Spleen (tissue), 11 donors: ENCODE results near the gene ERVFRD-1. TPM values are rescaled to one million over a fixed set of nuclear protein-coding genes. Genes with fewer than 3 reads are reported as not detected.

Experiments
- DNase-seq: peaks from one replicate; pipeline ENCODE4 v3.0.0-alpha.2; 2020
- H3K27ac ChIP-seq, 8 donors: fragments of 200-600 bp; sonication (generic) in 7 of 8; 1 replicate in 4 of 8; 2 replicates in 4 of 8; pipeline versions ENCODE4 v1.5.0 to v1.8.0; 2016 to 2021; ENCODE audit warnings: inconsistent platforms in 4 of 8, mild to moderate bottlenecking in 4 of 8, moderate library complexity in 1 of 8
- H3K27me3 ChIP-seq, 7 donors: fragments of 200-600 bp; sonication (generic) in 6 of 7; replicated peaks in 1 of 7; 1 replicate in 4 of 7; 2 replicates in 3 of 7; pipeline versions ENCODE4 v1.5.0 to v1.8.0; 2016 to 2021; ENCODE audit warnings: inconsistent platforms in 3 of 7, mild to moderate bottlenecking in 1 of 7
- H3K36me3 ChIP-seq, 6 donors: fragments of 200-600 bp; sonication (generic) in 5 of 6; 1 replicate in 4 of 6; 2 replicates in 2 of 6; pipeline versions ENCODE4 v1.5.0 to v1.8.0; 2016 to 2021; ENCODE audit warnings: inconsistent platforms in 2 of 6
- H3K4me1 ChIP-seq, 6 donors: fragments of 200-600 bp; sonication (generic) in 5 of 6; 1 replicate in 3 of 6; 2 replicates in 3 of 6; pipeline versions ENCODE4 v1.5.0 to v1.8.0; 2016 to 2021; ENCODE audit warnings: inconsistent platforms in 3 of 6
- H3K4me3 ChIP-seq, 8 donors: fragments of 200-600 bp; sonication (generic) in 7 of 8; 1 replicate in 4 of 8; 2 replicates in 4 of 8; pipeline versions ENCODE4 v1.5.0 to v1.8.0; 2016 to 2021; ENCODE audit warnings: inconsistent platforms in 4 of 8, mild to moderate bottlenecking in 4 of 8, moderate library complexity in 2 of 8
- H3K9me3 ChIP-seq, 8 donors: fragments of 200-600 bp; sonication (generic) in 7 of 8; 1 replicate in 4 of 8; 2 replicates in 4 of 8; pipeline versions ENCODE4 v1.5.0 to v1.8.0; 2016 to 2021; ENCODE audit warnings: inconsistent platforms in 4 of 8
- POLR2A ChIP-seq, 3 donors: fragments of 450-650 bp; IDR thresholded peaks; one replicate each; pipeline ENCODE4 v1.5.1; 2017; ENCODE audit warnings: antibody characterized with exemption in 3 of 3, mild to moderate bottlenecking in 1 of 3
- POLR2AphosphoS5 ChIP-seq, 3 donors: sonication (generic); formaldehyde crosslinking; IDR thresholded peaks; one replicate each; pipeline ENCODE4 v1.5.1; 2017; ENCODE audit warnings: antibody characterized with exemption in 3 of 3
- WGBS, 5 donors: extraction: QIAGEN DNeasy Blood & Tissue Kit in 3 of 5; methylation state at CpG; one replicate each; pipeline versions ENCODE4 v1.1.5 to v1.1.7; 2013 to 2018; 5-methylcytosine and 5-hydroxymethylcytosine counted together
- intact Hi-C: fragments of 100-400 bp; cut with DNase I; formaldehyde crosslinking; loops from one replicate; pipeline ENCODE4 v1.15.0; 2023; ENCODE audit warnings: low total_unique reads
- polyA plus RNA-seq, 3 donors: library from polyadenylated mRNA; stranded (reverse); fragments of 200-250 nt; gene quantifications; one replicate each; pipeline ENCODE4 v1.2.1, GENCODE V29; 2013
- total RNA-seq, 7 donors: library from RNA; depleted of rRNA in 3 of 7; stranded (reverse); fragments of >200 nt in 3 of 7; fragmentation: NEBNext Ultra II Directional in 4 of 7; extraction: Animal tissue kit (Norgen Biotek cat#: 25700) in 4 of 7; gene quantifications; one replicate each; pipeline versions ENCODE4 v1.1.0 to v1.2.1, GENCODE V29; 2016 to 2021
- TF ChIP-seq, protein P1 (sequence below), 11 experiments: fragments of 200-600 bp in 7 of 11; fragments of 450-650 bp in 4 of 11; sonication (generic) in 4 of 11; IDR thresholded peaks in 8 of 11; conservative IDR thresholded peaks in 3 of 11; 1 replicate in 7 of 11; 2 replicates in 4 of 11; pipeline versions ENCODE4 v1.4.0 to v1.8.0; 2016 to 2021; ENCODE audit warnings: antibody characterized with exemption in 11 of 11, inconsistent platforms in 4 of 11, mild to moderate bottlenecking in 1 of 11
- donor health status: healthy with polysubstance abuse.
- donor health status: DM: no; HTN: no; CAD: no; lungs with moderate emphysema.
- donor health status: DM: no; HTN: no; CAD: no.
- donor health status: Bipolar disorder and iron deficiency.
- donor health status: healthy.
- donor health status: DM: no; HTN: no; CAD: no.
- donor health status: DM: yes; HTN: yes; CAD: no.

ERVFRD-1 gene
- total and polyA plus RNA-seq, 10 donors: 0.17 to 0.28 TPM; not detected in 8

DNA sequence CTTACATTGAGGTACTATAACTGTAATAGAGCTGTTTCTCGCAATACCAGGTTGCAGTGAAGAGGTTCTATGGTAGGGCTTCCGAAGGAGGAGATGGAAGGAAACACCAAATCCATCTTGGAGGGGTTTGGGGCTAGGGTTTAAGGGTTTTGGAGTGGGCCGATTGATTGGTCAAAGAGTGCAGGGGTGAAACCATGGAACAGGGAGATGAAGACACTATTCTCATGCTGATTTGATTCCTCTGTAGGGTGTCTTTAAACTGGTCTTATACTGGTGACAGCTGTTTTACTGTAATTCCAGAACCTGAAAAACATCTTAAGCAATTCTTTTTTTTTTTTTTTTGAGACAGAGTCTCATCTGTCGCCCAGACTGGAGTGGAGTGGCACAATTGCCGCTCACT, 10.1 kb downstream of the ERVFRD-1 start:
- H3K4me3 ChIP-seq: no peak overlapping the region
- peaks cover 0 to 6% (median 0%) of the 10 kb centered on the region in 6 donors for H3K4me1 ChIP-seq
- no peaks in the 10 kb centered on the region for H3K27me3 ChIP-seq
- no peaks in the 10 kb centered on the region for H3K9me3 ChIP-seq
- TF ChIP-seq, protein P1, sequence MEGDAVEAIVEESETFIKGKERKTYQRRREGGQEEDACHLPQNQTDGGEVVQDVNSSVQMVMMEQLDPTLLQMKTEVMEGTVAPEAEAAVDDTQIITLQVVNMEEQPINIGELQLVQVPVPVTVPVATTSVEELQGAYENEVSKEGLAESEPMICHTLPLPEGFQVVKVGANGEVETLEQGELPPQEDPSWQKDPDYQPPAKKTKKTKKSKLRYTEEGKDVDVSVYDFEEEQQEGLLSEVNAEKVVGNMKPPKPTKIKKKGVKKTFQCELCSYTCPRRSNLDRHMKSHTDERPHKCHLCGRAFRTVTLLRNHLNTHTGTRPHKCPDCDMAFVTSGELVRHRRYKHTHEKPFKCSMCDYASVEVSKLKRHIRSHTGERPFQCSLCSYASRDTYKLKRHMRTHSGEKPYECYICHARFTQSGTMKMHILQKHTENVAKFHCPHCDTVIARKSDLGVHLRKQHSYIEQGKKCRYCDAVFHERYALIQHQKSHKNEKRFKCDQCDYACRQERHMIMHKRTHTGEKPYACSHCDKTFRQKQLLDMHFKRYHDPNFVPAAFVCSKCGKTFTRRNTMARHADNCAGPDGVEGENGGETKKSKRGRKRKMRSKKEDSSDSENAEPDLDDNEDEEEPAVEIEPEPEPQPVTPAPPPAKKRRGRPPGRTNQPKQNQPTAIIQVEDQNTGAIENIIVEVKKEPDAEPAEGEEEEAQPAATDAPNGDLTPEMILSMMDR (IDR thresholded peaks at IDR 0.05 in 8 of 11, conservative IDR thresholded peaks at IDR 0.05 in 3 of 11): no peak
- TF ChIP-seq POLR2A (IDR thresholded peaks at IDR 0.05): no peak
- no peak for TF ChIP-seq POLR2AphosphoS5 (IDR thresholded peaks at IDR 0.05)
- no peak overlapping the region for H3K27ac ChIP-seq
- peaks cover 0 to 13% (median 0%) of the 10 kb centered on the region in 6 donors for H3K36me3 ChIP-seq
- WGBS, 5 donors: 83 to 99% (median 90%) methylated on average over 5 of the region's 5 CpGs
- DNase-seq: no peak
- intact Hi-C loops: no loop called here

DNA sequence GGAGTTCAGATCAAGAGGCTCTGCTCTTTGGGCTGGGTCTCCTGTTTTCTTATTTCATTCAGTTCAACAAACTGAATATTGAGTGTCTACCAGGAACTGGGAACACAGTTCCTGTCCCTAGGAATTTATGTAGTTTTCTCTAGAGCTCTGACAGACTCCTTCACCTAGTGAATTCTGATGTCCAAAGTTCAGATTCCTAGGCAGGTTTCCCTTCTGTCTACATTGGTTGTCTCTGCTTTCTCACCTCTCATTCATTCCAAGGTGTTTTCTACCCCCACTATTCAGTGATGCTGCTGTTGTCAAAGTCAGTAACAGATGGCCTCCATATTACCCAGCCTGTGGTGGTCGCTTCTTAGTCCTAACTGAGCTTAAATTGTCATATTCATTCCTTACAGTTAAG, 13.5 kb downstream of the ERVFRD-1 start:
- intact Hi-C loops: no loop called here
- H3K27ac ChIP-seq: no peak overlapping the region
- H3K4me3 ChIP-seq: no peak overlapping the region
- DNase-seq: no peak
- TF ChIP-seq, protein P1 (IDR thresholded peaks at IDR 0.05 in 8 of 11, conservative IDR thresholded peaks at IDR 0.05 in 3 of 11): no peak
- TF ChIP-seq POLR2A (IDR thresholded peaks at IDR 0.05): no peak
- no peak for TF ChIP-seq POLR2AphosphoS5 (IDR thresholded peaks at IDR 0.05)
- H3K9me3 ChIP-seq: no peaks in the 10 kb centered on the region
- H3K27me3 ChIP-seq: no peaks in the 10 kb centered on the region
- peaks cover 8 to 30% (median 23%) of the 10 kb centered on the region in 6 donors for H3K4me1 ChIP-seq
- 96 to 100% (median 97%) methylated on average over 1 of the region's 1 CpG for WGBS, 5 donors
- H3K36me3 ChIP-seq: peaks cover 0 to 13% (median 0%) of the 10 kb centered on the region in 6 donors

DNA sequence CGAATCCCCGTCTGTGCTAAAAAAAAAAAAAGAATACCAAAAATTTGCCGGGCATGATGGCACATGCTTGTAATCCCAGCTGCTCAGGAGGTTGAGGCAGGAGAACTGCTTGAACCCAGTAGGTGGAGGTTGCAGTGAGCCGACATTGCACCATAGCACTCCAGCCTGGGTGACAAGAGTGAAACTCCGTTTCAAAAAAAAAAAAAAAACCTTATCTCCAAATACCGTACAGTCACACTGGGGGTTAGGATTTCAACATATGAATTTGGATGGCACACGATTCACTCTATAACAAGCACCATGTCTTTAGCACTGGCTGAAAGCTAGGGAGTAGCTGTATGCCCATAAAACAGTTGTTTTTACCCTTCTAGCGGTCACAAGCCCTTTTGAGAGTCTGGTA, 14.0 kb downstream of the ERVFRD-1 start:
- Histone ChIP-seq H3K27ac (no peak overlapping the region), H3K9me3 (no peaks in the 10 kb centered on the region), H3K4me1 (peaks cover 8 to 35% (median 28%) of the 10 kb centered on the region in 6 donors), H3K27me3 (no peaks in the 10 kb centered on the region), H3K36me3 (peaks cover 0 to 13% (median 0%) of the 10 kb centered on the region in 6 donors), H3K4me3 (no peak overlapping the region)
- no peak for TF ChIP-seq POLR2A (IDR thresholded peaks at IDR 0.05)
- no peak for TF ChIP-seq POLR2AphosphoS5 (IDR thresholded peaks at IDR 0.05)
- TF ChIP-seq, protein P1 (IDR thresholded peaks at IDR 0.05 in 8 of 11, conservative IDR thresholded peaks at IDR 0.05 in 3 of 11): no peak
- intact Hi-C loops: no loop called here
- no peak for DNase-seq
- 78 to 88% (median 84%) methylated on average over 8 of the region's 8 CpGs for WGBS, 5 donors

DNA sequence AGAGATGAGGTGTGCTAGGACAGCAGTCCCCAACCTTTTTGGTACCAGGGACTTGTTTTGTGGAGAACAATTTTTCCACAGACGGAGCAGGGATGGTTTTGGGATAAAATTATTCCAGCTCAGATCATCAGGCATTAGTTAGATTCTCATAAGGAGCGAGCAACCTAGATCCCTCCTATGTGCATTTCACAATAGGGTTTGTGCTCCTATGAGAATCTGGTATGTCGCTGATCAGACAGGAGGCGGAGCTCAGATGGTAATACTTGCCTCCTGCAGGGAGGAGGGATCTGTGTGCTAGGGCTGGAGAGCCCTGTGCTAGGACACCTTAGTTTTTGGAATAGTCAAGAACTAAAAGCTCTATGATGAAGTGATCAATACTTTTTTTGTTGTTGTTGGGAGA, 15.4 kb downstream of the ERVFRD-1 start:
- no peak for DNase-seq
- intact Hi-C loops: no loop called here
- WGBS, 5 donors: 65 to 76% (median 73%) methylated on average over 4 of the region's 4 CpGs
- Histone ChIP-seq H3K27ac (no peak overlapping the region), H3K36me3 (peaks cover 0 to 13% (median 0%) of the 10 kb centered on the region in 6 donors), H3K27me3 (no peaks in the 10 kb centered on the region), H3K4me1 (peaks cover 8 to 36% (median 29%) of the 10 kb centered on the region in 6 donors), H3K9me3 (no peaks in the 10 kb centered on the region), H3K4me3 (no peak overlapping the region)
- TF ChIP-seq, protein P1 (IDR thresholded peaks at IDR 0.05 in 8 of 11, conservative IDR thresholded peaks at IDR 0.05 in 3 of 11): no peak
- TF ChIP-seq POLR2A (IDR thresholded peaks at IDR 0.05): no peak
- TF ChIP-seq POLR2AphosphoS5 (IDR thresholded peaks at IDR 0.05): no peak
